ENCODE data around the gene HRH1. TPM values are rescaled to one million over a fixed set of nuclear protein-coding genes. Genes with fewer than 3 reads are reported as not detected.

The HRH1 gene
- total RNA-seq, 2 donors from 2014 or later, result 17.7 to 48.3 TPM

- TF ChIP-seq CTCF (IDR thresholded peaks at IDR 0.05), result no peak
- no peaks in the 10 kb centered on the region for H3K27me3 ChIP-seq (replicated peaks; ENCODE audit: insufficient read depth)
- DNase-seq (ENCODE audit: low spot score) (no peak), ATAC-seq (ENCODE audit: insufficient number of reproducible peaks, low FRiP score, low read depth) (no peak)
- H3K36me3 ChIP-seq, result no peaks in the 10 kb centered on the region
- H3K27ac ChIP-seq, result no peak overlapping the region
- no peaks in the 10 kb centered on the region for H3K9me3 ChIP-seq
- no peak overlapping the region for H3K4me3 ChIP-seq
- H3K4me1 ChIP-seq (ENCODE audit: control insufficient read depth in 1 of 2, low read depth in 2 of 2), result peaks cover 15 to 16% of the 10 kb centered on the region in 2 donors
Measured at GRCh38 chr3:11221818-11222415, 67.6 kb downstream of the HRH1 start.

- ATAC-seq (ENCODE audit: insufficient number of reproducible peaks, low FRiP score, low read depth), result no peak
- no peaks in the 10 kb centered on the region for H3K27me3 ChIP-seq (replicated peaks; ENCODE audit: insufficient read depth)
- no peak for DNase-seq (ENCODE audit: low spot score)
- H3K4me1 ChIP-seq (ENCODE audit: control insufficient read depth in 1 of 2, low read depth in 2 of 2), result peaks cover 16 to 20% of the 10 kb centered on the region in 2 donors
- H3K36me3 ChIP-seq, result no peaks in the 10 kb centered on the region
- no peaks in the 10 kb centered on the region for H3K9me3 ChIP-seq
- TF ChIP-seq CTCF (IDR thresholded peaks at IDR 0.05), result no peak
- H3K4me3 ChIP-seq, result no peak overlapping the region
- peak overlapping the region; percentile 85 to 93 for H3K27ac ChIP-seq
Measured at GRCh38 chr3:11224010-11224409, 69.7 kb downstream of the HRH1 start.

- no peak for TF ChIP-seq CTCF (IDR thresholded peaks at IDR 0.05)
- Histone ChIP-seq H3K36me3 (no peaks in the 10 kb centered on the region), H3K27ac (peak overlapping the region; percentile 85 to 93), H3K27me3 (replicated peaks; ENCODE audit: insufficient read depth) (no peaks in the 10 kb centered on the region), H3K4me3 (peak overlapping the region; percentile 59), H3K4me1 (ENCODE audit: control insufficient read depth in 1 of 2, low read depth in 2 of 2) (peaks cover 18 to 20% of the 10 kb centered on the region in 2 donors), H3K9me3 (no peaks in the 10 kb centered on the region)
- ATAC-seq (ENCODE audit: insufficient number of reproducible peaks, low FRiP score, low read depth), result no peak
- DNase-seq (ENCODE audit: low spot score), result no peak
Measured at GRCh38 chr3:11224870-11225229, 70.6 kb downstream of the HRH1 start.

- H3K4me1 ChIP-seq (ENCODE audit: control insufficient read depth in 1 of 2, low read depth in 2 of 2), result peaks cover 20 to 29% of the 10 kb centered on the region in 2 donors
- peak overlapping the region; percentile 59 for H3K4me3 ChIP-seq
- DNase-seq (ENCODE audit: low spot score) (no peak), ATAC-seq (ENCODE audit: insufficient number of reproducible peaks, low FRiP score, low read depth) (no peak)
- no peak for TF ChIP-seq CTCF (IDR thresholded peaks at IDR 0.05)
- no peaks in the 10 kb centered on the region for H3K9me3 ChIP-seq
- H3K27ac ChIP-seq, result peak overlapping the region; percentile 85 to 93
- no peaks in the 10 kb centered on the region for H3K27me3 ChIP-seq (replicated peaks; ENCODE audit: insufficient read depth)
- H3K36me3 ChIP-seq, result no peaks in the 10 kb centered on the region
Measured at GRCh38 chr3:11226042-11226370, 71.7 kb downstream of the HRH1 start.

- no peaks in the 10 kb centered on the region for H3K27me3 ChIP-seq (replicated peaks; ENCODE audit: insufficient read depth)
- DNase-seq (ENCODE audit: low spot score), result no peak
- no peaks in the 10 kb centered on the region for H3K36me3 ChIP-seq
- no peaks in the 10 kb centered on the region for H3K9me3 ChIP-seq
- H3K27ac ChIP-seq, result no peak overlapping the region
- no peak overlapping the region for H3K4me3 ChIP-seq
- H3K4me1 ChIP-seq (ENCODE audit: control insufficient read depth in 1 of 2, low read depth in 2 of 2), result peaks cover 20 to 29% of the 10 kb centered on the region in 2 donors
- no peak for ATAC-seq (ENCODE audit: insufficient number of reproducible peaks, low FRiP score, low read depth)
- no peak for TF ChIP-seq CTCF (IDR thresholded peaks at IDR 0.05)
Measured at GRCh38 chr3:11228041-11228440, 73.7 kb downstream of the HRH1 start.

All from thoracic aorta (tissue), 2 donors.